Stimulated activated CD8-positive, alpha-beta memory T cell treated with anti-CD3 and anti-CD28 coated beads, Interleukin-12 subunit alpha, Interleukin-12 subunit beta, amount 100 ng/mL, for 24 hours (primary cell): ENCODE measurements around the gene IMPG2.

Source experiments
- DNase-seq: peaks from one replicate; pipeline ENCODE4 v3.0.0-alpha.2; 2020; ENCODE audit errors: extremely low read depth

The IMPG2 gene

GRCh38 chr3:101184111-101184510 is 136.3 kb downstream of the IMPG2 start:
- DNase-seq = no peak

- DNase-seq = no peak
These were observed 137.2 kb downstream of the IMPG2 start for GRCh38 chr3:101183151-101183550.

GRCh38 chr3:101182734-101183133 is 137.6 kb downstream of the IMPG2 start:
- no peak for DNase-seq

DNA sequence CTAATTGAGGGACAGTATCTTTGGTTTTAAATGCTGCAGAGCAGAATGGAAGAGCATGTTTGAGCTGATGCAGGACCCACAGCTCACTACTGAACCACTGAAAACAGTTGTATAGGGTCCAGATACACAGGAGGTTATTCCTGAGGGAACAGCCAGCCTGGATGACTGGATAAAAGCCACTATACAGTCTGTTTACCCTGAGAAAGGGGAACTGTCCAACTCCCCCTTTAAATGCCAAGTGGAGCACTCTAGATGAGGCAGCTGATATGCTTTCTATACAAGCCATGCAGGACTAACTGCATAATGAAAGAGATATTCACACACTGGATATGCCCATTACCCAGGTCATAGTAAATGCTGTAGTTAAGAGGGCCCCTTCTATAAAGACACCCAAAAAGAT is 138.6 kb downstream of the IMPG2 start:
- no peak for DNase-seq

DNA sequence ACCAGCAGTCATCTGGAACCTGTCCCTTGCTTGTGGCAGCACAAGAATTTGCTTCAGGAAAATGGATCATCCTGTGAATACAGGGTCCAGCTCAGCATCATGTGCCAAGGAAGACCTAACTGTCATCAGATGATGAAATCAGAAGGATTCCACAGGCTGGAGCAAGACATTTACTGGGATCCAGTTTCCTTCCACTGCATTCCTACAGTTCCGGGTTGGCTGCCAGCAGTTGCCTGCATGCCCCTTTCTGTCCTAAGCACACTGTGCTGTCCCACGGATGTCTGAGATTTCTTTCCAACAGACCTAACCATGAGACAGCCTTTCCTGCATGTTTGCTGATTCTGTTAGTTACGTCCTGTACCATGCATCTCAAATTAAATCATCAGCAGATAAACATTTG is 140.7 kb downstream of the IMPG2 start:
- no peak for DNase-seq

DNA sequence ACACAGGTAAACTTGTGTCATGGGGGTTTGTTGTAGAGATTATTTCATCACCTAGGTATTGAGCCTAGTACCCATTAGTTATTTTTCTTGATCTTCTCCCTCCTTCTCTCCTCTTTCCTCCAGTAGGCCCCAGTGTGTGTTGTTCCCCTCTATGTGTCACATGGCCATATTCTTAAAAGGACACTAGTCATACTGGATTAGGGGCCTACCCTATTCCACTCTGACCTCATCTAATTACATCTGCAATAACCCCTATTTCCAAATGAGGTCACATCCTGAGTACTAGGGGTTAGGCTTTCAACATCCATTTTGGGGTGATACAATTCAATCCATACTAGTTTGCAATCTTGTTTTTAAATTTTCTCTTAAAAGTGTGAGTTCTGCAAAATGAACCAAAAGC is 142.8 kb downstream of the IMPG2 start:
- no peak for DNase-seq
